LNCAP (cell line): ENCODE measurements around the gene TRIM8.

Experiments
- CTCF ChIP-seq: fragments of 450-650 bp; IDR thresholded peaks from 2 replicates; pipeline ENCODE4 v1.5.1; 2017; ENCODE audit warnings: mild to moderate bottlenecking

TRIM8 gene

GRCh38 chr10:102649797-102650654, 5.7 kb downstream of the TRIM8 start:
- TF ChIP-seq CTCF: no peak

GRCh38 chr10:102650655-102651454, 6.6 kb downstream of the TRIM8 start:
- no peak for TF ChIP-seq CTCF

GRCh38 chr10:102651455-102652169, 7.3 kb downstream of the TRIM8 start:
- TF ChIP-seq CTCF: no peak

GRCh38 chr10:102652170-102652916, 8.1 kb downstream of the TRIM8 start:
- no peak for TF ChIP-seq CTCF

- no peak for TF ChIP-seq CTCF
Measured at GRCh38 chr10:102653060-102653459, 8.8 kb downstream of the TRIM8 start.

GRCh38 chr10:102654566-102654965, 10.3 kb downstream of the TRIM8 start:
- TF ChIP-seq CTCF: no peak

GRCh38 chr10:102654969-102655368, 10.7 kb downstream of the TRIM8 start:
- no peak for TF ChIP-seq CTCF
